ENCODE measurements around the gene RALGAPA2.

DNA sequence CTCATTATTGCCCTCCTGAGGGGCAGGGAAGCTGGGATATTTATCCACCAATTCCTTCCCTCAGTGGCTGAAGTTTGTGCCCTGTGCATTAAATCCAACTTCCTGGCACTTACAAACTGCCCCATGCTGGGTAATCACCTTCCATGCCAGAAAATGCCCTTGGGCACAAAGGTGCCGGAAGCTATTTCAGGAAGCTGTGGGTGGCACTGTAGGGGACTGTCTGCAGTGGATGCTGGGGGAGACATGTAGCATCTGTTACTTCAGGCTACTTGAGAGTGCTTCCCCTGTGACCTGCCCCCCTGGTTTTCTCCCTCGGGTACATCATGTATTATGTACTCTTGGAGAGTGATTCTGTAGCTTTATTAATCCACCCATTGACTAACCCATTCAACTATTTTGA, 24.7 kb upstream of the RALGAPA2 start:
- no peak for TF ChIP-seq POLR2A (IDR thresholded peaks at IDR 0.05)
- TF ChIP-seq, protein P1, sequence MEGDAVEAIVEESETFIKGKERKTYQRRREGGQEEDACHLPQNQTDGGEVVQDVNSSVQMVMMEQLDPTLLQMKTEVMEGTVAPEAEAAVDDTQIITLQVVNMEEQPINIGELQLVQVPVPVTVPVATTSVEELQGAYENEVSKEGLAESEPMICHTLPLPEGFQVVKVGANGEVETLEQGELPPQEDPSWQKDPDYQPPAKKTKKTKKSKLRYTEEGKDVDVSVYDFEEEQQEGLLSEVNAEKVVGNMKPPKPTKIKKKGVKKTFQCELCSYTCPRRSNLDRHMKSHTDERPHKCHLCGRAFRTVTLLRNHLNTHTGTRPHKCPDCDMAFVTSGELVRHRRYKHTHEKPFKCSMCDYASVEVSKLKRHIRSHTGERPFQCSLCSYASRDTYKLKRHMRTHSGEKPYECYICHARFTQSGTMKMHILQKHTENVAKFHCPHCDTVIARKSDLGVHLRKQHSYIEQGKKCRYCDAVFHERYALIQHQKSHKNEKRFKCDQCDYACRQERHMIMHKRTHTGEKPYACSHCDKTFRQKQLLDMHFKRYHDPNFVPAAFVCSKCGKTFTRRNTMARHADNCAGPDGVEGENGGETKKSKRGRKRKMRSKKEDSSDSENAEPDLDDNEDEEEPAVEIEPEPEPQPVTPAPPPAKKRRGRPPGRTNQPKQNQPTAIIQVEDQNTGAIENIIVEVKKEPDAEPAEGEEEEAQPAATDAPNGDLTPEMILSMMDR (IDR thresholded peaks at IDR 0.05) = no peak
